MM.1S (cell line): ENCODE data around the gene ACTR3.

Source experiments
- DNase-seq: peaks from one replicate; pipeline ENCODE4 v3.0.0-alpha.2; 2015
- H2AFZ ChIP-seq: fragments of 300-600 bp; sonication (generic); 2 replicates; pipeline ENCODE4 v1.6.0; 2016; ENCODE audit warnings: antibody characterized with exemption, low read length
- H3F3A ChIP-seq: fragments of 300-600 bp; sonication (generic); 2 replicates; pipeline ENCODE4 v1.6.1; 2016; ENCODE audit warnings: mild to moderate bottlenecking, antibody characterized with exemption, low read length, moderate library complexity, mixed read lengths; ENCODE audit not compliant: insufficient read depth
- H3K27ac ChIP-seq: fragments of 300-600 bp; sonication (generic); 2 replicates; pipeline ENCODE4 v1.5.1; 2016; ENCODE audit warnings: mild to moderate bottlenecking, low read length
- H3K27me3 ChIP-seq: fragments of 300-600 bp; sonication (generic); replicated peaks from 2 replicates; pipeline ENCODE4 v1.6.0; 2016; ENCODE audit warnings: low read length; ENCODE audit not compliant: insufficient read depth
- H3K36me3 ChIP-seq: fragments of 300-600 bp; sonication (generic); replicated peaks from 2 replicates; pipeline ENCODE4 v1.6.1; 2016; ENCODE audit warnings: mild to moderate bottlenecking, low read length, mixed read lengths; ENCODE audit not compliant: insufficient read depth
- H3K4me1 ChIP-seq: fragments of 300-600 bp; sonication (generic); 2 replicates; pipeline ENCODE4 v1.6.1; 2016; ENCODE audit warnings: low read length, mixed read lengths
- H3K4me2 ChIP-seq: fragments of 300-600 bp; sonication (generic); 2 replicates; pipeline ENCODE4 v1.6.0; 2016; ENCODE audit warnings: low read depth, low read length
- H3K4me3 ChIP-seq: fragments of 300-600 bp; sonication (generic); 2 replicates; pipeline ENCODE4 v1.5.1; 2016; ENCODE audit warnings: low read length, mixed read lengths
- H3K79me2 ChIP-seq: fragments of 300-600 bp; sonication (generic); 2 replicates; pipeline ENCODE4 v1.6.1; 2016; ENCODE audit warnings: mixed run types, low read length, mixed read lengths
- H3K9ac ChIP-seq: fragments of 300-600 bp; sonication (generic); 2 replicates; pipeline ENCODE4 v1.6.1; 2016; ENCODE audit warnings: low read length, mixed read lengths
- H3K9me2 ChIP-seq: fragments of 300-600 bp; sonication (generic); replicated peaks from 2 replicates; pipeline ENCODE4 v1.6.1; 2016; ENCODE audit warnings: mild to moderate bottlenecking, low read length, mixed read lengths; ENCODE audit not compliant: insufficient read depth
- H3K9me3 ChIP-seq: fragments of 300-600 bp; sonication (generic); replicated peaks from 2 replicates; pipeline ENCODE4 v1.6.1; 2016; ENCODE audit warnings: mild to moderate bottlenecking, low read length, mixed read lengths; ENCODE audit not compliant: insufficient read depth
- H4K20me1 ChIP-seq: fragments of 300-600 bp; sonication (generic); 2 replicates; pipeline ENCODE4 v1.6.1; 2016; ENCODE audit warnings: mild to moderate bottlenecking, low read length, moderate library complexity, mixed read lengths; ENCODE audit not compliant: insufficient read depth
- CTCF ChIP-seq: fragments of 300-600 bp; sonication (generic); IDR thresholded peaks from 2 replicates; pipeline ENCODE4 v1.5.1; 2016; ENCODE audit warnings: antibody characterized with exemption, low read length, mixed read lengths
- EZH2 ChIP-seq: fragments of 300-600 bp; sonication (generic); optimal IDR thresholded peaks from 2 replicates; pipeline ENCODE3; 2017; ENCODE audit warnings: low read depth, mild to moderate bottlenecking, antibody characterized with exemption, low read length, mixed read lengths
- EZH2phosphoT487 ChIP-seq: fragments of 300-600 bp; sonication (generic); IDR thresholded peaks from 2 replicates; pipeline ENCODE4 v1.6.1; 2018; ENCODE audit warnings: antibody characterized with exemption, low read length

ACTR3 gene

GRCh38 chr2:113964436-113964835, 74.5 kb downstream of the ACTR3 start:
- Histone ChIP-seq H3K27me3 (no peaks in the 10 kb centered on the region), H3K9ac (no peak overlapping the region), H3K79me2 (no peaks in the 10 kb centered on the region), H2AFZ (no peak overlapping the region), H3F3A (no peaks in the 10 kb centered on the region), H3K36me3 (no peaks in the 10 kb centered on the region), H3K4me3 (no peak overlapping the region), H3K4me2 (no peak overlapping the region), H3K4me1 (no peaks in the 10 kb centered on the region), H3K9me3 (no peaks in the 10 kb centered on the region), H4K20me1 (no peaks in the 10 kb centered on the region), H3K9me2 (no peaks in the 10 kb centered on the region), H3K27ac (no peak overlapping the region)
- no peak for TF ChIP-seq EZH2phosphoT487
- no peak for DNase-seq

- H4K20me1 ChIP-seq = no peaks in the 10 kb centered on the region
- TF ChIP-seq EZH2 (no peak), CTCF (no peak), EZH2phosphoT487 (no peak)
- H3K36me3 ChIP-seq = no peaks in the 10 kb centered on the region
- H3K79me2 ChIP-seq = no peaks in the 10 kb centered on the region
- H3K4me2 ChIP-seq = no peak overlapping the region
- H3K9me2 ChIP-seq = no peaks in the 10 kb centered on the region
- H3K4me1 ChIP-seq = no peaks in the 10 kb centered on the region
- H3K27me3 ChIP-seq = no peaks in the 10 kb centered on the region
- no peak overlapping the region for H3K4me3 ChIP-seq
- no peaks in the 10 kb centered on the region for H3F3A ChIP-seq
- no peak overlapping the region for H3K27ac ChIP-seq
- no peaks in the 10 kb centered on the region for H3K9me3 ChIP-seq
- H2AFZ ChIP-seq = no peak overlapping the region
- no peak for DNase-seq
- H3K9ac ChIP-seq = no peak overlapping the region
These were observed 75.3 kb downstream of the ACTR3 start for GRCh38 chr2:113965228-113965627.

- H4K20me1 ChIP-seq = no peaks in the 10 kb centered on the region
- H3K27me3 ChIP-seq = no peaks in the 10 kb centered on the region
- no peak overlapping the region for H3K27ac ChIP-seq
- no peaks in the 10 kb centered on the region for H3K9me3 ChIP-seq
- no peaks in the 10 kb centered on the region for H3F3A ChIP-seq
- H3K9me2 ChIP-seq = no peaks in the 10 kb centered on the region
- H3K4me2 ChIP-seq = no peak overlapping the region
- TF ChIP-seq EZH2 (no peak), CTCF (peak; percentile 45)
- H3K4me3 ChIP-seq = no peak overlapping the region
- no peaks in the 10 kb centered on the region for H3K36me3 ChIP-seq
- no peaks in the 10 kb centered on the region for H3K79me2 ChIP-seq
- H3K9ac ChIP-seq = no peak overlapping the region
- peak; percentile 42 for DNase-seq
- no peak overlapping the region for H2AFZ ChIP-seq
- no peaks in the 10 kb centered on the region for H3K4me1 ChIP-seq
These were observed 75.8 kb downstream of the ACTR3 start for GRCh38 chr2:113965644-113966043.

- TF ChIP-seq EZH2phosphoT487 (no peak), EZH2 (no peak), CTCF (no peak)
- no peaks in the 10 kb centered on the region for H3F3A ChIP-seq
- no peak overlapping the region for H2AFZ ChIP-seq
- no peaks in the 10 kb centered on the region for H4K20me1 ChIP-seq
- H3K36me3 ChIP-seq = no peaks in the 10 kb centered on the region
- H3K9me3 ChIP-seq = no peaks in the 10 kb centered on the region
- no peak overlapping the region for H3K4me2 ChIP-seq
- no peak for DNase-seq
- no peaks in the 10 kb centered on the region for H3K9me2 ChIP-seq
- no peak overlapping the region for H3K4me3 ChIP-seq
- H3K27me3 ChIP-seq = no peaks in the 10 kb centered on the region
- H3K27ac ChIP-seq = no peak overlapping the region
- no peaks in the 10 kb centered on the region for H3K4me1 ChIP-seq
- H3K9ac ChIP-seq = no peak overlapping the region
- H3K79me2 ChIP-seq = no peaks in the 10 kb centered on the region
These were observed 76.3 kb downstream of the ACTR3 start for GRCh38 chr2:113966171-113966570.
